ENCODE results near the gene CST4. TPM values are rescaled to one million over a fixed set of nuclear protein-coding genes. Genes with fewer than 3 reads are reported as not detected.

Gene CST4
- total and polyA plus RNA-seq, 2 experiments from 2014 or later = not detected

- DNase-seq (ENCODE audit: low spot score) (no peak), ATAC-seq (no peak)
- TF ChIP-seq STAT1 (IDR thresholded peaks at IDR 0.05; ENCODE audit: unreplicated experiment) (no peak), ZNF114 (CRISPR knock-in tag; IDR thresholded peaks at IDR 0.05) (no peak), EZH2phosphoT487 (IDR thresholded peaks at IDR 0.05; ENCODE audit: unreplicated experiment) (no peak), POLR2AphosphoS5 (IDR thresholded peaks at IDR 0.05; ENCODE audit: low read depth) (no peak), EZH2 (IDR thresholded peaks at IDR 0.05; ENCODE audit: low read depth, unreplicated experiment) (no peak), CTCF (conservative IDR thresholded peaks at IDR 0.05; ENCODE audit: low read depth in 2 of 2) (no peak), JUNB (IDR thresholded peaks at IDR 0.05; ENCODE audit: unreplicated experiment) (no peak), ZNF331 (CRISPR knock-in tag; IDR thresholded peaks at IDR 0.05; ENCODE audit: low read depth) (no peak), ZNF462 (CRISPR knock-in tag; IDR thresholded peaks at IDR 0.05) (no peak), CREB1 (CRISPR knock-in tag; IDR thresholded peaks at IDR 0.05; ENCODE audit: low read depth) (no peak), NANOG (IDR thresholded peaks at IDR 0.05; ENCODE audit: borderline replicate concordance) (no peak)
- TF ChIP-seq, protein P1, sequence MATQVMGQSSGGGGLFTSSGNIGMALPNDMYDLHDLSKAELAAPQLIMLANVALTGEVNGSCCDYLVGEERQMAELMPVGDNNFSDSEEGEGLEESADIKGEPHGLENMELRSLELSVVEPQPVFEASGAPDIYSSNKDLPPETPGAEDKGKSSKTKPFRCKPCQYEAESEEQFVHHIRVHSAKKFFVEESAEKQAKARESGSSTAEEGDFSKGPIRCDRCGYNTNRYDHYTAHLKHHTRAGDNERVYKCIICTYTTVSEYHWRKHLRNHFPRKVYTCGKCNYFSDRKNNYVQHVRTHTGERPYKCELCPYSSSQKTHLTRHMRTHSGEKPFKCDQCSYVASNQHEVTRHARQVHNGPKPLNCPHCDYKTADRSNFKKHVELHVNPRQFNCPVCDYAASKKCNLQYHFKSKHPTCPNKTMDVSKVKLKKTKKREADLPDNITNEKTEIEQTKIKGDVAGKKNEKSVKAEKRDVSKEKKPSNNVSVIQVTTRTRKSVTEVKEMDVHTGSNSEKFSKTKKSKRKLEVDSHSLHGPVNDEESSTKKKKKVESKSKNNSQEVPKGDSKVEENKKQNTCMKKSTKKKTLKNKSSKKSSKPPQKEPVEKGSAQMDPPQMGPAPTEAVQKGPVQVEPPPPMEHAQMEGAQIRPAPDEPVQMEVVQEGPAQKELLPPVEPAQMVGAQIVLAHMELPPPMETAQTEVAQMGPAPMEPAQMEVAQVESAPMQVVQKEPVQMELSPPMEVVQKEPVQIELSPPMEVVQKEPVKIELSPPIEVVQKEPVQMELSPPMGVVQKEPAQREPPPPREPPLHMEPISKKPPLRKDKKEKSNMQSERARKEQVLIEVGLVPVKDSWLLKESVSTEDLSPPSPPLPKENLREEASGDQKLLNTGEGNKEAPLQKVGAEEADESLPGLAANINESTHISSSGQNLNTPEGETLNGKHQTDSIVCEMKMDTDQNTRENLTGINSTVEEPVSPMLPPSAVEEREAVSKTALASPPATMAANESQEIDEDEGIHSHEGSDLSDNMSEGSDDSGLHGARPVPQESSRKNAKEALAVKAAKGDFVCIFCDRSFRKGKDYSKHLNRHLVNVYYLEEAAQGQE (IDR thresholded peaks at IDR 0.05; ENCODE audit: unreplicated experiment) = no peak
- TF ChIP-seq, protein P2, sequence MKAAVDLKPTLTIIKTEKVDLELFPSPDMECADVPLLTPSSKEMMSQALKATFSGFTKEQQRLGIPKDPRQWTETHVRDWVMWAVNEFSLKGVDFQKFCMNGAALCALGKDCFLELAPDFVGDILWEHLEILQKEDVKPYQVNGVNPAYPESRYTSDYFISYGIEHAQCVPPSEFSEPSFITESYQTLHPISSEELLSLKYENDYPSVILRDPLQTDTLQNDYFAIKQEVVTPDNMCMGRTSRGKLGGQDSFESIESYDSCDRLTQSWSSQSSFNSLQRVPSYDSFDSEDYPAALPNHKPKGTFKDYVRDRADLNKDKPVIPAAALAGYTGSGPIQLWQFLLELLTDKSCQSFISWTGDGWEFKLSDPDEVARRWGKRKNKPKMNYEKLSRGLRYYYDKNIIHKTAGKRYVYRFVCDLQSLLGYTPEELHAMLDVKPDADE (IDR thresholded peaks at IDR 0.05) = no peak
- H2AFZ ChIP-seq = no peak overlapping the region
- H3K4me2 ChIP-seq = no peak overlapping the region
- Mint-ChIP-seq H3K9me3 (no peaks in the 10 kb centered on the region), H3K27ac (no peak overlapping the region), H3K4me3 (no peak overlapping the region), H3K27me3 (ENCODE audit: insufficient read depth, low read depth, poor library complexity) (peaks cover 7% of the 10 kb centered on the region), H3K4me1 (no peaks in the 10 kb centered on the region; the same call in 2 of the 3 replicates), H3K36me3 (ENCODE audit: low read depth) (no peaks in the 10 kb centered on the region)
- H3K4me3 ChIP-seq = no peak overlapping the region
- no peak overlapping the region for H3K27ac ChIP-seq (ENCODE audit: low read depth)
- H4K20me1 ChIP-seq (replicated peaks; ENCODE audit: insufficient read depth) = no peaks in the 10 kb centered on the region
- no peaks in the 10 kb centered on the region for H3K79me2 ChIP-seq (replicated peaks; ENCODE audit: insufficient read depth)
- no peaks in the 10 kb centered on the region for H3K36me3 ChIP-seq (ENCODE audit: insufficient read depth)
- H3K9me2 ChIP-seq (ENCODE audit: insufficient read depth) = no peaks in the 10 kb centered on the region
- H3K4me1 ChIP-seq (ENCODE audit: insufficient read depth) = no peaks in the 10 kb centered on the region
- H3F3A ChIP-seq (replicated peaks; ENCODE audit: low read depth) = no peaks in the 10 kb centered on the region
- H3K27me3 ChIP-seq (ENCODE audit: insufficient read depth) = no peaks in the 10 kb centered on the region
Observed at GRCh38 chr20:23684261-23684660, 4.6 kb downstream of the CST4 start.

Data from GM23338 (cell line).